B cell (primary cell): ENCODE data around the gene GALK1. TPM values are rescaled to one million over a fixed set of nuclear protein-coding genes. Genes with fewer than 3 reads are reported as not detected.
A peak's percentile ranks its signal among the peaks of the same experiment; 100 is the strongest.

ENCODE experiments used
- ATAC-seq: fragments of 200-7000 bp; cut with Tn5 transposase; one replicate; pipeline ENCODE4 v1.10.0; 2021; ENCODE audit warnings: low read depth, mild to moderate bottlenecking, moderate number of reproducible peaks, moderate library complexity
- CTCF ChIA-PET: fragments of 350-600 bp; sonication (Branson Sonifier 250); formaldehyde crosslinking; loops from one replicate; lab custom pipeline; 2021; ENCODE audit warnings: antibody characterized with exemption, inconsistent platforms; lab: Charles Lee
- POLR2A ChIA-PET: fragments of 350-600 bp; sonication (Branson Sonifier 250); formaldehyde crosslinking; loops from one replicate; lab custom pipeline; 2021; ENCODE audit warnings: antibody characterized with exemption; lab: Charles Lee
- DNase-seq: peaks from one replicate; pipeline ENCODE4 v3.0.0; 2013
- H2AFZ ChIP-seq: 2 replicates; pipeline ENCODE4 v1.6.1; 2012; ENCODE audit warnings: mild to moderate bottlenecking, low read depth, low read length; ENCODE audit not compliant: insufficient read depth, poor library complexity, severe bottlenecking
- H3K27ac ChIP-seq, 2 donors: 1 replicate in 1 of 2; 2 replicates in 1 of 2; pipeline ENCODE4 v1.5.1; 2012 to 2013; ENCODE audit warnings: low read length in 2 of 2, mild to moderate bottlenecking in 2 of 2, moderate library complexity in 1 of 2
- H3K27me3 ChIP-seq, 4 experiments: fragments of 200-600 bp in 1 of 4; sonication (generic) in 1 of 4; replicated peaks in 1 of 4; 1 replicate in 2 of 4; 2 replicates in 2 of 4; pipeline versions ENCODE4 v1.6.1 to v1.7.0; 2013 to 2016; ENCODE audit warnings: low read length in 3 of 4, mild to moderate bottlenecking in 2 of 4, mixed read lengths in 1 of 4, moderate library complexity in 1 of 4; ENCODE audit not compliant: insufficient read depth in 4 of 4, control insufficient read depth in 3 of 4; ENCODE audit errors: control extremely low read depth in 1 of 4
- H3K36me3 ChIP-seq, 2 experiments: replicated peaks in 1 of 2; 1 replicate in 1 of 2; 2 replicates in 1 of 2; pipeline versions ENCODE4 v1.6.1 to v1.7.1; 2013; ENCODE audit warnings: low read length in 1 of 2; ENCODE audit not compliant: insufficient read depth in 2 of 2, control insufficient read depth in 1 of 2; ENCODE audit errors: control extremely low read depth in 1 of 2, extremely low read depth in 1 of 2
- H3K4me1 ChIP-seq, 2 donors: fragments of 200-600 bp in 1 of 2; sonication (generic) in 1 of 2; 1 replicate in 1 of 2; 2 replicates in 1 of 2; pipeline versions ENCODE4 v1.5.1 to v1.6.1; 2013 to 2017; ENCODE audit warnings: low read length in 2 of 2; ENCODE audit not compliant: control insufficient read depth in 2 of 2, insufficient read depth in 2 of 2
- H3K4me2 ChIP-seq: replicated peaks from 2 replicates; pipeline ENCODE3; 2012; ENCODE audit warnings: mild to moderate bottlenecking, low read depth, low read length; ENCODE audit not compliant: poor library complexity, severe bottlenecking
- H3K4me3 ChIP-seq, 5 experiments: fragments of 200-600 bp in 1 of 5; sonication (generic) in 1 of 5; 1 replicate in 3 of 5; 2 replicates in 2 of 5; pipeline versions ENCODE4 v1.5.1 to v1.7.0; 2011 to 2016; ENCODE audit warnings: low read length in 4 of 5, mild to moderate bottlenecking in 4 of 5, low read depth in 2 of 5, control low read depth in 1 of 5, moderate library complexity in 1 of 5; ENCODE audit not compliant: insufficient read depth in 1 of 5; ENCODE audit errors: control extremely low read depth in 1 of 5, extremely low read depth in 1 of 5
- H3K79me2 ChIP-seq: fragments of 200-600 bp; sonication (generic); one replicate; pipeline ENCODE4 v1.6.0; 2016; ENCODE audit warnings: low read length; ENCODE audit not compliant: control insufficient read depth, insufficient read depth
- H3K9ac ChIP-seq: fragments of 200-600 bp; sonication (generic); 2 replicates; pipeline ENCODE4 v1.6.1; 2017; ENCODE audit warnings: mild to moderate bottlenecking, low read length, moderate library complexity
- H3K9me3 ChIP-seq, 3 donors: one replicate each; pipeline versions ENCODE4 v1.6.1 to v1.7.1; 2013; ENCODE audit warnings: low read length in 2 of 3; ENCODE audit not compliant: control insufficient read depth in 2 of 3, insufficient read depth in 1 of 3; ENCODE audit errors: control extremely low read depth in 1 of 3
- H4K20me1 ChIP-seq: 2 replicates; pipeline ENCODE4 v1.6.0; 2012; ENCODE audit warnings: mild to moderate bottlenecking, low read length; ENCODE audit not compliant: insufficient read depth, control insufficient read depth, poor library complexity, severe bottlenecking
- H3K27ac Mint-ChIP-seq: one replicate; pipeline ENCODE4 v1.8.0; 2021; ENCODE audit warnings: mixed read lengths
- H3K27me3 Mint-ChIP-seq: one replicate; pipeline ENCODE4 v1.8.0; 2021; ENCODE audit warnings: mixed read lengths
- H3K4me1 Mint-ChIP-seq: one replicate; pipeline ENCODE4 v1.8.0; 2021; ENCODE audit warnings: mixed read lengths
- H3K4me3 Mint-ChIP-seq: one replicate; pipeline ENCODE4 v1.8.0; 2021; ENCODE audit warnings: mixed read lengths
- H3K9me3 Mint-ChIP-seq: one replicate; pipeline ENCODE4 v1.8.0; 2022; ENCODE audit warnings: mixed read lengths; ENCODE audit not compliant: insufficient read depth
- CTCF ChIP-seq: fragments of 200-600 bp; IDR thresholded peaks from one replicate; pipeline ENCODE4 v1.8.0; 2022; ENCODE audit warnings: antibody characterized with exemption, mild to moderate bottlenecking
- EZH2 ChIP-seq: IDR thresholded peaks from 2 replicates; pipeline ENCODE4 v1.6.1; 2012; ENCODE audit warnings: borderline replicate concordance, low read depth, mild to moderate bottlenecking, moderate library complexity, low read length; ENCODE audit not compliant: insufficient read depth, poor library complexity, severe bottlenecking
- WGBS: methylation state at CpG from one replicate; pipeline ENCODE4 v1.1.5; 2013; ENCODE audit warnings: missing lambda C conversion rate; ENCODE audit not compliant: insufficient coverage; 5-methylcytosine and 5-hydroxymethylcytosine counted together
- intact Hi-C: fragments of 100-400 bp; cut with micrococcal nuclease; formaldehyde crosslinking; loops from one replicate; pipeline ENCODE4 v1.10.0; 2022
- polyA plus RNA-seq: library from polyadenylated mRNA; depleted of rRNA; stranded (reverse); fragments of >200 nt; gene quantifications from 2 replicates; pipeline ENCODE4 v1.2.3, GENCODE V29; 2012
- total RNA-seq, 2 donors: library from RNA; stranded (reverse); fragments of 120-200 nt in 1 of 2; gene quantifications; 1 replicate in 1 of 2; 2 replicates in 1 of 2; pipeline versions ENCODE4 v1.2.3 to v1.2.4, GENCODE V29; 2013 to 2022

GALK1 gene
- total and polyA plus RNA-seq, 2 donors (not counting 1 experiment from before 2014, with no cell fraction given): 29.8 to 37.4 TPM

- Histone ChIP-seq H3K36me3 (peaks cover 4 to 42% of the 10 kb centered on the region in 2 experiments), H3K9me3 (no peaks in the 10 kb centered on the region), H2AFZ (no peak overlapping the region), H3K27ac (peak overlapping the region; percentile 13 to 61), H4K20me1 (peaks cover 43% of the 10 kb centered on the region), H3K4me1 (peaks cover 19 to 38% of the 10 kb centered on the region in 2 donors), H3K4me3 (peak overlapping the region in 4 of 5 experiments; percentile 51 to 95 (median 95)), H3K9ac (peak overlapping the region; percentile 89), H3K4me2 (peak overlapping the region; percentile 78), H3K27me3 (no peaks in the 10 kb centered on the region), H3K79me2 (peaks cover 29% of the 10 kb centered on the region)
- ChIA-PET CTCF (interaction anchor here (0.7 to 8.5 kb wide), 10 partner anchors 8 to 144 kb away, joined by 3 to 54 read pairs (median 4); partner anchors contain the start of genes GALK1, TRIM65 and UNK), POLR2A (interaction anchor here (1.0 to 8.4 kb wide), 14 partner anchors 8 to 631 kb away, joined by 3 to 78 read pairs (median 5); partner anchors contain the start of genes GALK1, TRIM65, UNK and WBP2)
- ATAC-seq (no peak), DNase-seq (peak; percentile 71)
- H3K9me3 Mint-ChIP-seq: peaks cover 2% of the 10 kb centered on the region
- intact Hi-C loops: no loop called here
- no peaks in the 10 kb centered on the region for H3K27me3 Mint-ChIP-seq
- WGBS: 49% methylated on average over 11 of the region's 15 CpGs
- peak overlapping the region; percentile 64 for H3K27ac Mint-ChIP-seq
- peaks cover 46% of the 10 kb centered on the region for H3K4me1 Mint-ChIP-seq
- TF ChIP-seq EZH2 (no peak), CTCF (no peak)
- H3K4me3 Mint-ChIP-seq: peak overlapping the region; percentile 80
These were observed 11.6 kb upstream of the GALK1 start for GRCh38 chr17:75776386-75777295.
